Peyer's patch (tissue), 4 donors: ENCODE data around the gene IGIP. TPM values are rescaled to one million over a fixed set of nuclear protein-coding genes. Genes with fewer than 3 reads are reported as not detected.
A peak's percentile ranks its signal among the peaks of the same experiment; 100 is the strongest.

ENCODE experiments used
- DNase-seq, 3 donors: peaks; one replicate each; pipeline ENCODE4 v3.0.0-alpha.2; 2017 to 2019
- H3K27ac ChIP-seq, 4 donors: fragments of 200-600 bp; sonication (generic); one replicate each; pipeline ENCODE4 v1.5.1; 2016 to 2019
- H3K27me3 ChIP-seq, 2 donors: fragments of 200-600 bp; sonication (generic); one replicate each; pipeline ENCODE4 v1.5.1; 2019
- H3K36me3 ChIP-seq, 3 donors: fragments of 200-600 bp; sonication (generic); one replicate each; pipeline ENCODE4 v1.5.1; 2016 to 2019
- H3K4me1 ChIP-seq, 4 donors: fragments of 200-600 bp; sonication (generic); one replicate each; pipeline ENCODE4 v1.5.1; 2016 to 2019
- H3K4me3 ChIP-seq, 4 donors: fragments of 200-600 bp; sonication (generic); 1 replicate in 3 of 4; 2 replicates in 1 of 4; pipeline ENCODE4 v1.5.1; 2016 to 2019; ENCODE audit warnings: mild to moderate bottlenecking in 1 of 4
- H3K9me3 ChIP-seq, 4 donors: fragments of 200-600 bp; sonication (generic); one replicate each; pipeline ENCODE4 v1.5.1; 2016 to 2019; ENCODE audit warnings: mild to moderate bottlenecking in 1 of 4
- POLR2A ChIP-seq, 2 donors: fragments of 450-650 bp; IDR thresholded peaks; one replicate each; pipeline ENCODE4 v1.5.1; 2017; ENCODE audit warnings: antibody characterized with exemption in 2 of 2, mild to moderate bottlenecking in 2 of 2, moderate library complexity in 2 of 2
- total RNA-seq, 4 donors: library from RNA; depleted of rRNA; stranded (reverse); fragments of >200 nt; gene quantifications; one replicate each; pipeline ENCODE4 v1.1.0, GENCODE V29; 2016
- TF ChIP-seq, protein P1 (sequence below), 6 experiments: fragments of 450-650 bp in 4 of 6; fragments of 200-600 bp in 2 of 6; sonication (generic) in 1 of 6; IDR thresholded peaks; one replicate each; pipeline ENCODE4 v1.5.1; 2017 to 2019; ENCODE audit warnings: antibody characterized with exemption in 6 of 6, mild to moderate bottlenecking in 3 of 6, moderate library complexity in 1 of 6

IGIP gene
- total RNA-seq, 4 donors from 2014 or later = 10.2 to 16.5 (median 12.4) TPM

DNA sequence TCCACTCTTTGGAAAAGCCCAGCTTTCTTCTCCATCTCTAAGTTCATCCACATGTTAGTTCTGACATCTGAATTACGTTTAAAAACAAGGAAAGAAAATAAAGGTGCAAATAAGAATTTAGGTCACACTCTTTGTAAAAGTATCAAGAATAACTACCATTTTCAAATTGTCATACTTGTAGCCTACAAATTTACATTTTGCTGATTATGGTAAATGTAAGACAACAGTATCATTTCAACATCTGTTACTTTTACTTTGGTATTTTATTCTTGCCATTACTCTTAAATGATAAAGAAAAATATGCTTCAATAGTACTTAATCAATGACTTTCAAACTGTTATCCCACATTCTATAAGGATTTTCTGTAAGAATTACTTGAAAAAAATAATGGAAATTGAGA is 21.6 kb upstream of the IGIP start:
- Histone ChIP-seq H3K27me3 (no peaks in the 10 kb centered on the region), H3K27ac (no peak overlapping the region), H3K36me3 (no peaks in the 10 kb centered on the region), H3K9me3 (no peaks in the 10 kb centered on the region), H3K4me3 (no peak overlapping the region), H3K4me1 (peaks cover 0 to 18% (median 3%) of the 10 kb centered on the region in 4 donors)
- no peak for DNase-seq
- no peak for TF ChIP-seq POLR2A (IDR thresholded peaks at IDR 0.05)
- TF ChIP-seq, protein P1, sequence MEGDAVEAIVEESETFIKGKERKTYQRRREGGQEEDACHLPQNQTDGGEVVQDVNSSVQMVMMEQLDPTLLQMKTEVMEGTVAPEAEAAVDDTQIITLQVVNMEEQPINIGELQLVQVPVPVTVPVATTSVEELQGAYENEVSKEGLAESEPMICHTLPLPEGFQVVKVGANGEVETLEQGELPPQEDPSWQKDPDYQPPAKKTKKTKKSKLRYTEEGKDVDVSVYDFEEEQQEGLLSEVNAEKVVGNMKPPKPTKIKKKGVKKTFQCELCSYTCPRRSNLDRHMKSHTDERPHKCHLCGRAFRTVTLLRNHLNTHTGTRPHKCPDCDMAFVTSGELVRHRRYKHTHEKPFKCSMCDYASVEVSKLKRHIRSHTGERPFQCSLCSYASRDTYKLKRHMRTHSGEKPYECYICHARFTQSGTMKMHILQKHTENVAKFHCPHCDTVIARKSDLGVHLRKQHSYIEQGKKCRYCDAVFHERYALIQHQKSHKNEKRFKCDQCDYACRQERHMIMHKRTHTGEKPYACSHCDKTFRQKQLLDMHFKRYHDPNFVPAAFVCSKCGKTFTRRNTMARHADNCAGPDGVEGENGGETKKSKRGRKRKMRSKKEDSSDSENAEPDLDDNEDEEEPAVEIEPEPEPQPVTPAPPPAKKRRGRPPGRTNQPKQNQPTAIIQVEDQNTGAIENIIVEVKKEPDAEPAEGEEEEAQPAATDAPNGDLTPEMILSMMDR (IDR thresholded peaks at IDR 0.05) = no peak

DNA sequence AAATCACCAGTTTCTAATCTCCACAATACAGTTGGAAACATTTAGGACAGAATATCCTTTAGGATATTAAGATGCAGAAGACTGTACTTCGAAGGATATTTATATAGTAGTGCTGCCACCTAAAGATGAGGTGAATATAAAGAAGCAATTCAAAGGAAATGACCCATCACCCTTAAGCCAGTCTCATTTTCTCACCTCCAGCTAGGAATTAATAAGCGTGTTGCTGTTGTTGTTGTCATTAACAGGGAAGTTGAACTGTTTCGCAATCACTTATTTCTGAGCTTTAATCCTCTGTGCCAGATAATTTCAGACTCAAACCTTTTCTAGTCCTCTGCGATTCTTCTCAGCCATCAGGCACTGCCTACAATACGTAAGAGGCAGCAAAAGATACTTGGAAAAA is 19.6 kb upstream of the IGIP start:
- no peak for DNase-seq

DNA sequence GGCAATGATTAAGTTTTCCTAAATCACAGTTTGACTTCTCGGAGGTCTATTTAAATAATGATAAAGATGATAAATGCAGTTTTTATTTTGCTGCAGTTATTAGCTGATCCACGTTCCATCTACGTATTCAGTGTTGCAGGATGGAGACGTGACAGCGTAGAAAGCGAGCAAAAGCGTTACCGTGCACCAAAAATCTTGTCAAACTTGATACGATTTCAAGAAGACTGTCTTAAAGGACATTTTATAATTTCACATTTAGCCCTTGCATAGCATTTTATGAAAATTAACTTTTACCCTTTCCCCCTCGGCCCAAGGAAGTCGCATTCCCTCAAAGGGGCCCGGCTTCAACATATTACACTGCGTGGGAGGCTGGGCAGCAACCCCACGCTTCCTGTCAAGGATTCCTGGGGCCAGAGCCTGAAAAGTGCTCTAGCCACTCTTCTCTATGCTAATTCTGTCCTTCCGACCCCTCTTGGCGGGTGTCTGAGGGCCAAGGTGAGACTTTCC is 18.9 kb upstream of the IGIP start:
- Histone ChIP-seq H3K4me3 (peak overlapping the region; percentile 62 to 70 (median 69)), H3K4me1 (peaks cover 0 to 21% (median 3%) of the 10 kb centered on the region in 4 donors), H3K9me3 (no peaks in the 10 kb centered on the region), H3K27me3 (no peaks in the 10 kb centered on the region), H3K36me3 (no peaks in the 10 kb centered on the region), H3K27ac (peak overlapping the region; percentile 92 to 96 (median 93))
- TF ChIP-seq, protein P1 (IDR thresholded peaks at IDR 0.05) = no peak
- no peak for TF ChIP-seq POLR2A (IDR thresholded peaks at IDR 0.05)
- no peak for DNase-seq

More for the DNA sequence above, 19.6 kb upstream of the IGIP start:
- no peak for TF ChIP-seq POLR2A (IDR thresholded peaks at IDR 0.05)
- TF ChIP-seq, protein P1 (IDR thresholded peaks at IDR 0.05) = peak in 1 of 6 experiments; percentile 14
- Histone ChIP-seq H3K4me3 (no peak overlapping the region), H3K27ac (peak overlapping the region in 2 of 4 donors; percentile 92 to 93), H3K4me1 (peaks cover 0 to 21% (median 3%) of the 10 kb centered on the region in 4 donors), H3K36me3 (no peaks in the 10 kb centered on the region), H3K27me3 (no peaks in the 10 kb centered on the region), H3K9me3 (no peaks in the 10 kb centered on the region)

DNA sequence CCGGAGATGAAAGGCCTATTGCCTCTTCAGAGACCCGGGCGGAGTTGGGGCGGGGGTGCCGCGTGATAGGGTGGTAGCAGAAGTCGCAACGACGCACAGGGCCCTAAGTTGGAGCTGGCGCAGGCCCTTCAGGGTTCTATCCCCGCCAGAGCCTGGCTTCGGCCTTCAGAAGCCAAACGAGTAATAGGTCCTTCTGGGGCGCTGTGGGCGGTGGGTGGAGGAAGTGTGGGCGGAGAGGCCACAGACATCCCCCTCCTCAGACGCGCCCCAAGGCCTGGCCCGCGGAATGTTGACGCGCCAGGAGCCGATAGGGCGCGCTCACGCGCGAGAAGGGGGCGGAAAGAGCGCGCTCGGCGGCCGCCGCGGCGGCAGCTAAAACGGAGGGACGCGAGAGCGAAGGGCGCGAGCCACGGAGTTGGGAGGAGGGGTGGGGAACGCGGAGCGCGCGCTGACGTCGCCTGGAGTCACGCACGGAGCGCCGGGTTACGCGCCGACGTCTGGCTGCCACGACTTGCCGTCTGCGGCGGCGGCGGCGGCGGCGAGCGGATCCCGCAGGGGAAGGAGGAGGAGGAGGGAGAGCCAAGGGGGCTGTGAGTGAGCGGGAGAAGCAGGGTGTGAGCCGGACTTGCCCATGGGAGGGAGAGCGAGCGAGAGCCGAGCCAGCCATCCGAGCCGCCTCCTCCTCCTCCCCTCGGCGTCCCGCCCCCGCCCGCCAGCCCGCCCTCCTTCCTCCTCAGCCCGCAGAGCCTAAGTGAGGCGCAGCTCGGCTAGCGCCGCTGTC is 18.2 kb upstream of the IGIP start:
- peaks cover 0 to 25% (median 3%) of the 10 kb centered on the region in 4 donors for H3K4me1 ChIP-seq
- peak overlapping the region; percentile 62 to 70 (median 69) for H3K4me3 ChIP-seq
- H3K27me3 ChIP-seq = no peaks in the 10 kb centered on the region
- H3K27ac ChIP-seq = peak overlapping the region; percentile 92 to 96 (median 93)
- peak; percentile 80 to 83 for TF ChIP-seq POLR2A (IDR thresholded peaks at IDR 0.05)
- TF ChIP-seq, protein P1 (IDR thresholded peaks at IDR 0.05) = peak in 4 of 6 experiments; percentile 9 to 60 (median 42)
- peak; percentile 87 to 98 (median 98) for DNase-seq
- no peaks in the 10 kb centered on the region for H3K9me3 ChIP-seq
- no peaks in the 10 kb centered on the region for H3K36me3 ChIP-seq

DNA sequence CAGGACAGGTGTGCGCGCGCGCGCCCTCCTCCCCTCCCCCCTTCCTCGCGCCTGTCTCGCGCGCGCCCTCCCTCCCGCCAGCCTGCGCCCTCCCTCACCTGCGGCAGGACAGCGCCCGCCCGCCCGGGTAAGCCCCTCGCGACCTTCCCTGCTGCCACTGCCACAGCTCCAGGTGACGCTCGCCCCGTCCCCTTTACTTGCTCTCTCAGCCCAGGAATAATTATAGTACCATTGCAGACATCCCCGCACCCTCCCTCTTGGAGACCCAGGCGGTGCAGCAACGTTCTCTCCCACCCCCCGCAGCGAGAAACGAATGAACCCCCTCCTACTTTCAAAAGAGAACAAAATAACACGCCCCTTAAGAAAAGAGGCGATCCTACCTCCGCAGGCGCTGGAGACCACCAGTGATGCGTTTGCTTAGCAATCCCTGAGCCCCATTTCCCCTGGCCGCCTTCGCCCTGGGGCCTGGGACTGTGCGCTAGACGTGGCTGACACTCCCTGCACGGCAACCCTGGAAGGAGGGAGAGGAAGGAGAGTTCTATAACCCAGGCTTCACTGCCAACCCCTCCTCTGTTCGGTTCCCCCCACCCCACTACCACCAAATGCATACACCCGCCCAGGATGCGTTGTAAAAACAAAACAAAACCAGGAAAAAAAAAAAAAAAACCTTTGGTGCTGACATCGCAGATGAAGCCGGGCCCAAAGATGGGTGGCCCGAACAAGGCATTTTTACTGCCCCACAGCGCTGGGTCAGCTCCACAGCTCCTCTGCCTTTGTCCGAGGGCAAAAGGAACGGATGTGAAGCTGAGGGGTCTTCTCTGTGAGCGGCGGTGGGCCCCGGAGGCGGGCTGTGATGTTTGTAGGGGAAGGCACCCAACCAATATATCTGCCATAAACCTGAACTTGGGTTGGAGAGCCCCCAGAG is 17.4 kb upstream of the IGIP start:
- Histone ChIP-seq H3K27me3 (no peaks in the 10 kb centered on the region), H3K4me3 (peak overlapping the region; percentile 62 to 70 (median 69)), H3K36me3 (no peaks in the 10 kb centered on the region), H3K9me3 (no peaks in the 10 kb centered on the region), H3K27ac (peak overlapping the region; percentile 92 to 96 (median 93)), H3K4me1 (peaks cover 0 to 34% (median 10%) of the 10 kb centered on the region in 4 donors)
- DNase-seq = peak; percentile 59 to 85 (median 67)
- TF ChIP-seq, protein P1 (IDR thresholded peaks at IDR 0.05) = peak in 1 of 6 experiments; percentile 2
- no peak for TF ChIP-seq POLR2A (IDR thresholded peaks at IDR 0.05)
